K562 (cell line): ENCODE results near the gene PLIN5. TPM values are rescaled to one million over a fixed set of nuclear protein-coding genes. Genes with fewer than 3 reads are reported as not detected.
A peak's percentile ranks its signal among the peaks of the same experiment; 100 is the strongest.

ENCODE experiments used
- ATAC-seq: fragments of 200-7000 bp; cut with Tn5 transposase; 3 replicates; pipeline ENCODE4 v1.9.1; 2020; ENCODE audit warnings: moderate library complexity
- BruUV-seq: library from RNA; stranded (reverse); fragments of 400-500 nt; replicated peaks from 2 replicates; lab custom pipeline; 2021; lab: Mats Ljungman, UMichigan
- CTCF ChIA-PET: fragments of 300-600 bp; formaldehyde crosslinking; extraction: SDS; loops from one replicate; lab custom pipeline; 2021; ENCODE audit warnings: low intra/inter-chr PET ratio; lab: Yijun Ruan, JAX
- POLR2A ChIA-PET: fragments of 300-600, 350-650 bp; sonication (Branson Sonifier 250); formaldehyde crosslinking; extraction: SDS; loops from one replicate; lab custom pipeline; 2021; ENCODE audit warnings: antibody characterized with exemption, inconsistent platforms; lab: Yijun Ruan, JAX
- DNase-seq, 4 experiments: peaks; one replicate each; pipeline versions ENCODE4 v3.0.0 to v3.0.0-alpha.2; 2011 to 2018; ENCODE audit warnings: low spot score in 3 of 4, mixed read lengths in 3 of 4; ENCODE audit errors: extremely low read depth in 1 of 4
- FAIRE-seq: peaks from 2 replicates; lab custom pipeline; 2011; peaks lifted over from hg19 to GRCh38; lab: Jason Lieb, UNC
- H2AFZ ChIP-seq: 2 replicates; pipeline ENCODE4 v1.6.0; 2011; ENCODE audit warnings: low read depth, low read length, control low read depth, inconsistent platforms
- H3K27ac ChIP-seq: fragments of 200-600 bp; 3 replicates; pipeline ENCODE4 v1.8.0; 2011; ENCODE audit warnings: low read depth, mild to moderate bottlenecking, control low read depth, inconsistent platforms, low read length, moderate library complexity, mixed read lengths; ENCODE audit errors: extremely low read depth
- H3K27me3 ChIP-seq, 2 experiments: fragments of 300-600 bp in 1 of 2; 2 replicates in 1 of 2; 3 replicates in 1 of 2; pipeline versions ENCODE4 v1.6.0 to v1.8.0; 2011; ENCODE audit warnings: inconsistent platforms in 2 of 2, low read length in 2 of 2, mild to moderate bottlenecking in 1 of 2, mixed read lengths in 1 of 2, moderate library complexity in 1 of 2; ENCODE audit not compliant: control insufficient read depth in 2 of 2, insufficient read depth in 2 of 2
- H3K36me3 ChIP-seq: fragments of 300-600 bp; 3 replicates; pipeline ENCODE4 v1.8.0; 2011; ENCODE audit warnings: mild to moderate bottlenecking, low read length, inconsistent platforms; ENCODE audit not compliant: control insufficient read depth, insufficient read depth
- H3K4me1 ChIP-seq, 2 experiments: fragments of 200-600 bp in 1 of 2; replicated peaks in 1 of 2; 2 replicates in 1 of 2; 3 replicates in 1 of 2; pipeline versions ENCODE4 v1.5.1 to v1.8.0; 2011; ENCODE audit warnings: inconsistent platforms in 2 of 2, low read length in 2 of 2, mild to moderate bottlenecking in 1 of 2, mixed read lengths in 1 of 2, moderate library complexity in 1 of 2; ENCODE audit not compliant: control insufficient read depth in 2 of 2, insufficient read depth in 2 of 2
- H3K4me2 ChIP-seq: 2 replicates; pipeline ENCODE4 v1.6.1; 2011; ENCODE audit warnings: low read length, control low read depth, inconsistent platforms, mixed read lengths; ENCODE audit not compliant: insufficient read depth
- H3K4me3 ChIP-seq: fragments of 200-600 bp; sonication (generic), shearing (Covaris generic); 2 replicates; pipeline ENCODE4 v1.5.1; 2016; ENCODE audit warnings: control low read depth, inconsistent platforms
- H3K79me2 ChIP-seq: fragments of 200-600 bp; 3 replicates; pipeline ENCODE4 v1.8.0; 2011; ENCODE audit warnings: low read length, inconsistent platforms; ENCODE audit not compliant: control insufficient read depth, insufficient read depth
- H3K9ac ChIP-seq, 2 experiments: 2 replicates each; pipeline versions ENCODE4 v1.6.0 to v1.6.1; 2011; ENCODE audit warnings: low read depth in 2 of 2, low read length in 2 of 2, control low read depth in 1 of 2, inconsistent platforms in 1 of 2, mild to moderate bottlenecking in 1 of 2, mixed read lengths in 1 of 2; ENCODE audit not compliant: insufficient read depth in 1 of 2
- H3K9me1 ChIP-seq: one replicate; pipeline ENCODE4 v1.6.0; 2011; ENCODE audit warnings: inconsistent platforms, mild to moderate bottlenecking, low read length, moderate library complexity; ENCODE audit not compliant: control insufficient read depth, insufficient read depth
- H3K9me3 ChIP-seq: replicated peaks from 2 replicates; pipeline ENCODE4 v1.5.1; 2011; ENCODE audit warnings: low read depth, low read length, inconsistent platforms; ENCODE audit not compliant: control insufficient read depth, insufficient read depth
- H4K20me1 ChIP-seq: replicated peaks from 2 replicates; pipeline ENCODE4 v1.6.1; 2011; ENCODE audit warnings: low read length, inconsistent platforms, mixed read lengths; ENCODE audit not compliant: control insufficient read depth, insufficient read depth
- BRCA1 ChIP-seq, 2 experiments: fragments of 450-650 bp in 1 of 2; sonication (generic) in 1 of 2; formaldehyde crosslinking in 1 of 2; IDR thresholded peaks; 2 replicates each; pipeline versions ENCODE4 v1.5.0 to v1.6.1; 2017 to 2020; ENCODE audit warnings: mild to moderate bottlenecking in 1 of 2, missing genetic modification reagents in 1 of 2
- MTA3 ChIP-seq: fragments of 450-650 bp; formaldehyde crosslinking; IDR thresholded peaks from 2 replicates; pipeline ENCODE4 v1.6.1; 2017; ENCODE audit warnings: mild to moderate bottlenecking, borderline replicate concordance
- PBX2 ChIP-seq, 2 experiments: IDR thresholded peaks in 1 of 2; conservative IDR thresholded peaks in 1 of 2; 2 replicates each; pipeline ENCODE4 v1.6.1; 2016; ENCODE audit warnings: low read depth in 2 of 2, mild to moderate bottlenecking in 1 of 2, missing compliant biosample characterization in 1 of 2, missing genetic modification characterization in 1 of 2, moderate library complexity in 1 of 2
- PYGO2 ChIP-seq: fragments of 450-650 bp; IDR thresholded peaks from 2 replicates; pipeline ENCODE4 v1.6.1; 2016; ENCODE audit warnings: mild to moderate bottlenecking, missing genetic modification characterization, moderate library complexity, missing compliant biosample characterization
- ZBTB33 ChIP-seq: sonication (generic); formaldehyde crosslinking; IDR thresholded peaks from 2 replicates; pipeline ENCODE4 v1.8.1; 2023; ENCODE audit warnings: mild to moderate bottlenecking, missing genetic modification reagents
- WGBS: fragments of 100-300 bp; shearing (Covaris generic); methylation state at CpG from one replicate; pipeline ENCODE4 v1.1.6; 2016; ENCODE audit warnings: low coverage, mixed read lengths; ENCODE audit not compliant: insufficient coverage; ENCODE audit errors: missing lambda C conversion rate; 5-methylcytosine and 5-hydroxymethylcytosine counted together
- in situ Hi-C: fragments of 300-500 bp; cut with MboI; formaldehyde crosslinking; loops from 4 replicates; pipeline ENCODE4 v1.15.0; 2018; ENCODE audit warnings: inconsistent platforms, mixed read lengths
- intact Hi-C: fragments of 100-400 bp; cut with micrococcal nuclease; formaldehyde crosslinking; loops from 2 replicates; pipeline ENCODE4 v1.14.2; 2022
- polyA plus RNA-seq, 8 experiments: library from polyadenylated mRNA; depleted of rRNA in 4 of 8; stranded (reverse) in 5 of 8; unstranded in 3 of 8; fragments of >200 nt; fragmentation: Nextera tagmentation in 2 of 8; fragmentation: Illumina TruSeq in 1 of 8; extraction: Ambion mirVana in 2 of 8; extraction: Trizol in 1 of 8; gene quantifications; 2 replicates each; pipeline versions ENCODE4 v1.2.1 to v1.2.3, GENCODE V29; 2011 to 2014; ENCODE audit warnings: inconsistent platforms in 1 of 8, missing spikeins in 1 of 8
- total RNA-seq, 7 experiments: library from RNA; depleted of rRNA in 6 of 7; stranded (reverse); fragments of >200 nt in 6 of 7; fragmentation: Illumina TruSeq in 2 of 7; extraction: Trizol in 2 of 7; gene quantifications; 2 replicates each; pipeline versions ENCODE4 v1.2.1 to v1.2.3, GENCODE V29; 2011 to 2021; ENCODE audit warnings: low replicate concordance in 1 of 7
- TF ChIP-seq, protein P1 (sequence below): fragments of 250-450 bp; sonication (Bioruptor Pico); IDR thresholded peaks from 2 replicates; pipeline ENCODE4 v1.4.0; 2020

PLIN5 gene
- total and polyA plus RNA-seq, 9 of the 15 experiments (the other 6 are each of a cell fraction or from before 2014, with no cell fraction given) = 0.04 to 1.3 (median 0.50) TPM

GRCh38 chr19:4506449-4507149 lies 28.4 kb downstream of the PLIN5 start:
- no peak overlapping the region for H2AFZ ChIP-seq
- H4K20me1 ChIP-seq = peaks cover 5% of the 10 kb centered on the region; the same call in 1 of the 2 replicates
- peaks cover 7 to 12% of the 10 kb centered on the region in 2 experiments; a peak in 4 of 5 replicates for H3K27me3 ChIP-seq
- in situ Hi-C loops = no loop called here
- ATAC-seq = peak; percentile 72
- no peaks in the 10 kb centered on the region for H3K79me2 ChIP-seq
- no TSS peak for BruUV-seq
- no peak overlapping the region for H3K27ac ChIP-seq
- WGBS = 64% methylated on average over 17 of the region's 17 CpGs
- H3K4me1 ChIP-seq = peaks cover 0 to 73% of the 10 kb centered on the region in 2 experiments; a peak in 2 of 5 replicates
- peaks cover 13% of the 10 kb centered on the region; the same call in 1 of the 3 replicates for H3K36me3 ChIP-seq
- DNase-seq = peak in 1 of 4 experiments; percentile 27
- no peaks in the 10 kb centered on the region for H3K9me3 ChIP-seq
- no peak for FAIRE-seq
- ChIA-PET CTCF (no interaction called here), POLR2A (no interaction called here)
- H3K9ac ChIP-seq = no peak overlapping the region; a peak in 1 of 4 replicates
- H3K9me1 ChIP-seq = peaks cover 3% of the 10 kb centered on the region
- no peak overlapping the region for H3K4me3 ChIP-seq
- H3K4me2 ChIP-seq = no peak overlapping the region
- intact Hi-C loops = no loop called here
- TF ChIP-seq PYGO2 (no peak), PBX2 (CRISPR knock-in tag; IDR thresholded peaks at IDR 0.05; ENCODE audit: low read depth) (no peak), PBX2 (tag; conservative IDR thresholded peaks at IDR 0.05; ENCODE audit: low read depth) (no peak), BRCA1 (IDR thresholded peaks at IDR 0.05) (no peak), BRCA1 (CRISPR knock-in tag; IDR thresholded peaks at IDR 0.05) (no peak), ZBTB33 (peak; percentile 85), MTA3 (no peak)
- TF ChIP-seq, protein P1, sequence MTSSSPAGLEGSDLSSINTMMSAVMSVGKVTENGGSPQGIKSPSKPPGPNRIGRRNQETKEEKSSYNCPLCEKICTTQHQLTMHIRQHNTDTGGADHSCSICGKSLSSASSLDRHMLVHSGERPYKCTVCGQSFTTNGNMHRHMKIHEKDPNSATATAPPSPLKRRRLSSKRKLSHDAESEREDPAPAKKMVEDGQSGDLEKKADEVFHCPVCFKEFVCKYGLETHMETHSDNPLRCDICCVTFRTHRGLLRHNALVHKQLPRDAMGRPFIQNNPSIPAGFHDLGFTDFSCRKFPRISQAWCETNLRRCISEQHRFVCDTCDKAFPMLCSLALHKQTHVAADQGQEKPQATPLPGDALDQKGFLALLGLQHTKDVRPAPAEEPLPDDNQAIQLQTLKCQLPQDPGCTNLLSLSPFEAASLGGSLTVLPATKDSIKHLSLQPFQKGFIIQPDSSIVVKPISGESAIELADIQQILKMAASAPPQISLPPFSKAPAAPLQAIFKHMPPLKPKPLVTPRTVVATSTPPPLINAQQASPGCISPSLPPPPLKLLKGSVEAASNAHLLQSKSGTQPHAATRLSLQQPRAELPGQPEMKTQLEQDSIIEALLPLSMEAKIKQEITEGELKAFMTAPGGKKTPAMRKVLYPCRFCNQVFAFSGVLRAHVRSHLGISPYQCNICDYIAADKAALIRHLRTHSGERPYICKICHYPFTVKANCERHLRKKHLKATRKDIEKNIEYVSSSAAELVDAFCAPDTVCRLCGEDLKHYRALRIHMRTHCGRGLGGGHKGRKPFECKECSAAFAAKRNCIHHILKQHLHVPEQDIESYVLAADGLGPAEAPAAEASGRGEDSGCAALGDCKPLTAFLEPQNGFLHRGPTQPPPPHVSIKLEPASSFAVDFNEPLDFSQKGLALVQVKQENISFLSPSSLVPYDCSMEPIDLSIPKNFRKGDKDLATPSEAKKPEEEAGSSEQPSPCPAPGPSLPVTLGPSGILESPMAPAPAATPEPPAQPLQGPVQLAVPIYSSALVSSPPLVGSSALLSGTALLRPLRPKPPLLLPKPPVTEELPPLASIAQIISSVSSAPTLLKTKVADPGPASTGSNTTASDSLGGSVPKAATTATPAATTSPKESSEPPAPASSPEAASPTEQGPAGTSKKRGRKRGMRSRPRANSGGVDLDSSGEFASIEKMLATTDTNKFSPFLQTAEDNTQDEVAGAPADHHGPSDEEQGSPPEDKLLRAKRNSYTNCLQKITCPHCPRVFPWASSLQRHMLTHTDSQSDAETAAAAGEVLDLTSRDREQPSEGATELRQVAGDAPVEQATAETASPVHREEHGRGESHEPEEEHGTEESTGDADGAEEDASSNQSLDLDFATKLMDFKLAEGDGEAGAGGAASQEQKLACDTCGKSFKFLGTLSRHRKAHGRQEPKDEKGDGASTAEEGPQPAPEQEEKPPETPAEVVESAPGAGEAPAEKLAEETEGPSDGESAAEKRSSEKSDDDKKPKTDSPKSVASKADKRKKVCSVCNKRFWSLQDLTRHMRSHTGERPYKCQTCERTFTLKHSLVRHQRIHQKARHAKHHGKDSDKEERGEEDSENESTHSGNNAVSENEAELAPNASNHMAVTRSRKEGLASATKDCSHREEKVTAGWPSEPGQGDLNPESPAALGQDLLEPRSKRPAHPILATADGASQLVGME = no peak
